Endothelial cell of umbilical vein (primary cell): Measurements from ENCODE around the gene ME3.

Experiments used
- CTCF ChIP-seq, 2 donors: IDR thresholded peaks; 1 replicate in 1 of 2; 2 replicates in 1 of 2; pipeline ENCODE4 v1.5.1; 2011; ENCODE audit warnings: low read length in 2 of 2, mild to moderate bottlenecking in 2 of 2, moderate library complexity in 2 of 2, control low read depth in 1 of 2, inconsistent platforms in 1 of 2, low read depth in 1 of 2; ENCODE audit not compliant: insufficient read depth in 1 of 2; ENCODE audit errors: extremely low read depth in 1 of 2
- MAX ChIP-seq: IDR thresholded peaks from 2 replicates; pipeline ENCODE4 v1.6.1; 2011; ENCODE audit not compliant: insufficient read depth, insufficient read length

GRCh38 chr11:86517557-86517956 is 154.9 kb downstream of the ME3 start:
- TF ChIP-seq MAX (no peak), CTCF (IDR thresholded peaks at IDR 0.05; ENCODE audit: extremely low read depth in 1 of 2, insufficient read depth in 1 of 2, low read depth in 1 of 2, low read length in 2 of 2) (no peak)
